H9 (cell line): ENCODE data around the gene SLC36A2. TPM values are rescaled to one million over a fixed set of nuclear protein-coding genes. Genes with fewer than 3 reads are reported as not detected.

ENCODE experiments used
- DNase-seq: peaks from one replicate; pipeline ENCODE4 v3.0.0-alpha.2; 2017
- H2AFZ ChIP-seq: one replicate; pipeline ENCODE4 v1.6.1; 2013; ENCODE audit warnings: mild to moderate bottlenecking, low read length, control low read depth, moderate library complexity
- H2AK5ac ChIP-seq: 2 replicates; pipeline ENCODE4 v1.6.1; 2013; ENCODE audit warnings: low read length, control low read depth, mixed read lengths; ENCODE audit not compliant: insufficient read length
- H2BK120ac ChIP-seq: one replicate; pipeline ENCODE4 v1.6.1; 2013; ENCODE audit warnings: low read depth, mild to moderate bottlenecking, low read length, control low read depth, inconsistent platforms; ENCODE audit not compliant: poor library complexity, severe bottlenecking
- H2BK12ac ChIP-seq: 2 replicates; pipeline ENCODE4 v1.6.1; 2013; ENCODE audit warnings: low read length, control low read depth, mixed read lengths, low read depth; ENCODE audit not compliant: insufficient read length
- H2BK15ac ChIP-seq: 2 replicates; pipeline ENCODE4 v1.6.1; 2013; ENCODE audit warnings: low read depth, low read length, control low read depth
- H2BK20ac ChIP-seq: one replicate; pipeline ENCODE4 v1.6.1; 2013; ENCODE audit warnings: low read depth, mild to moderate bottlenecking, low read length, control low read depth, inconsistent platforms; ENCODE audit not compliant: poor library complexity, severe bottlenecking
- H2BK5ac ChIP-seq: 2 replicates; pipeline ENCODE4 v1.6.1; 2013; ENCODE audit warnings: low read length, control low read depth, mixed read lengths; ENCODE audit not compliant: insufficient read length
- H3K14ac ChIP-seq: 2 replicates; pipeline ENCODE4 v1.6.1; 2013; ENCODE audit warnings: low read length, control low read depth; ENCODE audit not compliant: insufficient read depth
- H3K18ac ChIP-seq: 2 replicates; pipeline ENCODE4 v1.6.1; 2013; ENCODE audit warnings: low read depth, mild to moderate bottlenecking, mixed read lengths, low read length, control low read depth; ENCODE audit not compliant: insufficient read length
- H3K23ac ChIP-seq: 2 replicates; pipeline ENCODE4 v1.6.1; 2013; ENCODE audit warnings: low read length, control low read depth, mixed read lengths, low read depth; ENCODE audit not compliant: insufficient read length
- H3K23me2 ChIP-seq: 2 replicates; pipeline ENCODE4 v1.6.1; 2013; ENCODE audit warnings: low read depth, mild to moderate bottlenecking, mixed read lengths, low read length, control low read depth; ENCODE audit not compliant: insufficient read length, poor library complexity, severe bottlenecking
- H3K27ac ChIP-seq: 2 replicates; pipeline ENCODE4 v1.5.1; 2013; ENCODE audit warnings: low read length, control low read depth, mixed read lengths, low read depth; ENCODE audit not compliant: insufficient read length
- H3K27me3 ChIP-seq: 2 replicates; pipeline ENCODE4 v1.6.1; 2013; ENCODE audit warnings: low read length, control low read depth, inconsistent platforms; ENCODE audit not compliant: insufficient read depth
- H3K4ac ChIP-seq: 2 replicates; pipeline ENCODE4 v1.6.1; 2013; ENCODE audit warnings: low read depth, mild to moderate bottlenecking, control low read depth, inconsistent platforms, low read length, moderate library complexity
- H3K4me1 ChIP-seq: 2 replicates; pipeline ENCODE4 v1.6.1; 2013; ENCODE audit warnings: low read length, control low read depth, inconsistent platforms; ENCODE audit not compliant: insufficient read depth
- H3K4me2 ChIP-seq: 2 replicates; pipeline ENCODE4 v1.6.1; 2013; ENCODE audit warnings: low read length, control low read depth, mixed read lengths; ENCODE audit not compliant: insufficient read length, insufficient read depth
- H3K56ac ChIP-seq: 2 replicates; pipeline ENCODE4 v1.6.1; 2013; ENCODE audit warnings: low read depth, mild to moderate bottlenecking, mixed read lengths, low read length, control low read depth; ENCODE audit not compliant: insufficient read length
- H3K79me1 ChIP-seq: 2 replicates; pipeline ENCODE4 v1.6.1; 2013; ENCODE audit warnings: low read depth, mild to moderate bottlenecking, moderate library complexity, low read length, control low read depth, inconsistent platforms; ENCODE audit not compliant: insufficient read depth, poor library complexity, severe bottlenecking
- H3K79me2 ChIP-seq: 2 replicates; pipeline ENCODE4 v1.6.1; 2013; ENCODE audit warnings: low read length, control low read depth, inconsistent platforms; ENCODE audit not compliant: insufficient read depth
- H3K9ac ChIP-seq: 2 replicates; pipeline ENCODE4 v1.6.1; 2013; ENCODE audit warnings: low read length, control low read depth, mixed read lengths; ENCODE audit not compliant: insufficient read length; ENCODE audit errors: extremely low read depth
- H3K9me3 ChIP-seq: one replicate; pipeline ENCODE4 v1.6.1; 2013; ENCODE audit warnings: low read depth, low read length, inconsistent platforms; ENCODE audit not compliant: control insufficient read depth
- H3T11ph ChIP-seq: one replicate; pipeline ENCODE4 v1.6.1; 2013; ENCODE audit warnings: mild to moderate bottlenecking, low read length, control low read depth, inconsistent platforms
- H4K20me1 ChIP-seq: one replicate; pipeline ENCODE4 v1.6.1; 2013; ENCODE audit not compliant: control insufficient read depth, insufficient read length, insufficient read depth
- H4K5ac ChIP-seq: 2 replicates; pipeline ENCODE4 v1.6.1; 2013; ENCODE audit warnings: low read depth, mild to moderate bottlenecking, mixed read lengths, low read length, control low read depth; ENCODE audit not compliant: insufficient read length
- H4K8ac ChIP-seq: replicated peaks from 2 replicates; pipeline ENCODE4 v1.6.1; 2013; ENCODE audit warnings: low read length, control low read depth, mixed read lengths, low read depth; ENCODE audit not compliant: insufficient read length
- H4K91ac ChIP-seq: 2 replicates; pipeline ENCODE4 v1.6.1; 2013; ENCODE audit warnings: low read depth, mild to moderate bottlenecking, moderate library complexity, mixed read lengths, low read length, control low read depth; ENCODE audit not compliant: insufficient read length
- H3K27ac Mint-ChIP-seq, 3 experiments: 2 replicates in 2 of 3; 3 replicates in 1 of 3; pipeline ENCODE4 v1.8.0; 2020 to 2021; ENCODE audit warnings: mixed read lengths in 3 of 3, mild to moderate bottlenecking in 1 of 3, moderate library complexity in 1 of 3
- H3K27me3 Mint-ChIP-seq: 2 replicates; pipeline ENCODE4 v1.8.0; 2021; ENCODE audit warnings: low read depth, mild to moderate bottlenecking, moderate library complexity, mixed read lengths
- H3K36me3 Mint-ChIP-seq, 3 experiments: 2 replicates in 2 of 3; 3 replicates in 1 of 3; pipeline ENCODE4 v1.8.0; 2020 to 2021; ENCODE audit warnings: low read depth in 3 of 3, mixed read lengths in 3 of 3; ENCODE audit not compliant: insufficient read depth in 1 of 3
- H3K4me1 Mint-ChIP-seq, 2 experiments: 2 replicates each; pipeline ENCODE4 v1.8.0; 2020; ENCODE audit warnings: mixed read lengths in 2 of 2
- H3K4me3 Mint-ChIP-seq, 2 experiments: 2 replicates in 1 of 2; 3 replicates in 1 of 2; pipeline ENCODE4 v1.8.0; 2020 to 2021; ENCODE audit warnings: mild to moderate bottlenecking in 2 of 2, mixed read lengths in 2 of 2, moderate library complexity in 1 of 2
- H3K9me3 Mint-ChIP-seq, 2 experiments: 2 replicates in 1 of 2; 3 replicates in 1 of 2; pipeline ENCODE4 v1.8.0; 2020; ENCODE audit warnings: mild to moderate bottlenecking in 2 of 2, mixed read lengths in 2 of 2, moderate library complexity in 1 of 2
- CTCF ChIP-seq: fragments of 200-600 bp; sonication (generic); conservative IDR thresholded peaks from 3 replicates; pipeline ENCODE4 v1.8.0; 2021; ENCODE audit warnings: antibody characterized with exemption, mild to moderate bottlenecking
- WGBS: extraction: QIAGEN DNeasy Blood & Tissue Kit; methylation state at CpG from one replicate; pipeline ENCODE4 v1.1.7; 2013; ENCODE audit warnings: missing lambda C conversion rate, low lambda C conversion rate, mixed read lengths; ENCODE audit not compliant: insufficient read length; ENCODE audit errors: extremely low coverage; 5-methylcytosine and 5-hydroxymethylcytosine counted together
- total RNA-seq: library from RNA; stranded (reverse); gene quantifications from 2 replicates; pipeline ENCODE4 v1.2.1, GENCODE V29; 2021

SLC36A2 gene
- total RNA-seq, 1 experiment from 2014 or later = 0.15 TPM

- Histone ChIP-seq H3K79me1 (no peaks in the 10 kb centered on the region), H3K23ac (no peak overlapping the region), H3K4ac (no peak overlapping the region), H3K23me2 (no peaks in the 10 kb centered on the region), H3T11ph (no peak overlapping the region), H2BK15ac (no peak overlapping the region), H3K56ac (no peak overlapping the region), H4K5ac (no peak overlapping the region), H4K91ac (no peak overlapping the region), H3K18ac (no peak overlapping the region), H3K14ac (no peak overlapping the region), H3K4me1 (peaks cover 6% of the 10 kb centered on the region; the same call in 1 of the 2 replicates), H3K9me3 (no peaks in the 10 kb centered on the region), H4K20me1 (no peaks in the 10 kb centered on the region), H2AK5ac (no peak overlapping the region), H2BK120ac (no peak overlapping the region), H2BK5ac (no peak overlapping the region), H3K27ac (no peak overlapping the region), H3K4me2 (no peak overlapping the region), H3K79me2 (no peaks in the 10 kb centered on the region), H2BK20ac (no peak overlapping the region), H2BK12ac (no peak overlapping the region), H3K27me3 (no peaks in the 10 kb centered on the region), H2AFZ (no peak overlapping the region), H3K9ac (no peak overlapping the region), H4K8ac (no peak overlapping the region)
- WGBS = no CpG with 5 or more reads among the region's 5 CpGs
- Mint-ChIP-seq H3K4me3 (no peak overlapping the region), H3K4me1 (peaks cover 10 to 13% of the 10 kb centered on the region in 2 experiments), H3K27me3 (no peaks in the 10 kb centered on the region), H3K36me3 (no peaks in the 10 kb centered on the region), H3K9me3 (no peaks in the 10 kb centered on the region; a peak in 1 of 5 replicates), H3K27ac (no peak overlapping the region)
- TF ChIP-seq CTCF = no peak
- DNase-seq = no peak
These were observed 61.7 kb downstream of the SLC36A2 start for GRCh38 chr5:151285683-151286082.
